Ammon's horn (tissue), 1 donor: ENCODE results near the gene MRPL36.
"Not testable (repeated sequence)": the region's sequence is repeated elsewhere in the genome, so short reads cannot be mapped to it uniquely, and the experiment has no call there.

Experiments used
- DNase-seq: peaks from one replicate; pipeline ENCODE4 v3.0.0-alpha.2; 2016; ENCODE audit warnings: low spot score

Gene MRPL36

DNA sequence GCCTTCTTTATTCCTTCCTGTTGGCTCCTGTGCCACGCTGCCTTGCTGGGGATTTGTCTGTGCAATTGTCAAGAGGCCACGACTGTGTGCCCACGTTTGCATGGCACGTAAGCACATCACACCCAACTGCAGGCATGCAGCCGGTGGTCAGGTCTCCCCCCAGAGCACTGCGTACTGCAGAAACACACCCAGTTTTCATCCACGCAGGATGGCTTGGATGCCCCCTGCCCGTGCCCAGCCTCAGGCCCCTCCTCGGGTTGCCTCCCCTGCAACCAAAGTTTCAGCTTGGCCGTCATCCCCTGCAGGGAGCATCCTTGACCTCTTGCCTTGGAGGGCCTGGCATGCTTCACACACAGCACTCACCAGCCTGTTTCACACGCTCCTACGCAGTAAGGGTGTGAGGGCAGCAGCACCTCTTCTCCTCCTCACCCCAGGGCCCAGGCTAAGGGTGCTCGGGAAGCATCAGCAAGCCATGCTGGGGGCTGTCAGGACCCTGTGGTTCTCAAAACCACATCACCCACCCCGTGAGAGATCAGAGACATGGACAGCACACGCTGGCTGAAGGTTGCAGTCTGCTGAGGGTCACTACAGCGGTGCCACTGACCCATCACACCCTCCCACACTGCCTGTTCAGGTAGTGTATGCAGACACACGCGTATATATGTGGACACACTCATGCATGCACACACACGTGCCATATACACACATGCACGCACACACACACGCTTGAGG is 3.1 kb downstream of the MRPL36 start:
- no peak for DNase-seq

DNA sequence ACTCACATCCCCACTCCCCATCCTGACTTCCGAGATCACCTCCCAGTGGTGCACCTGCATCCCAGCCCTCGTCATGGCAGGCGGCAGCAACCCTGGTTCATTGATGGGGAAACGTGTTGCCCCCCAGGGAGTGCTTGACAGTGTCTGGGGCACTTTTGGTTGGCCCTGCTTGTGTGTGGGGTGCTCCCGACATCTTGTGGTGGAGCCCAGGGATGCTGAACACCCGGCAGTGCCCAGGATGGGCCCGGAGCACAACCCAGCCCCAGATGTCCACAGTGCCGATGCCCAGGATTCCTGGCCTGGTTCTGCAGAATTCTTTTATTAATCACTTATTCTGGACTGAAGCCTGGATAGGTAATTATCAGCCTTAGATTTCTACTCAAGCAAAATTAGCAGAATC is 3.7 kb downstream of the MRPL36 start:
- no peak for DNase-seq

DNA sequence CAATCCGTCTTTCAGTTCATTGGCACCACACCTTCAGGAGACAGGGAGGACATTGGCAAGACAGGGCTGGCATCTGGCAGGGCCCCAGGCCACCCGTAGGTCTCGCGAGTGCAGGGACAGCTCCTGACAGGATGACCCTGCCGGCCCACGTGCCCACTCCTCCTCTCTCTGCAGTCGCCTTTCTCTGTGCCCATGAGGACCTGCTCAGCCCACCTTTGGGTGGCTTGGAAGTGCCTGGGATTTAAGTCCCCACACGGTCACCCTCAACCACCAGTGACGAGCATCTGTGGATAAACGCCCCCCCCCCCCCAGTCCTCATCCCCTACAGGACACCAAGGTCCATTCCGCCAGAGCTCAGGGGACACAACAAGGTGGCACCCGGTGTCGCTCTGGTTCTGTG is 4.1 kb downstream of the MRPL36 start:
- DNase-seq: no peak

DNA sequence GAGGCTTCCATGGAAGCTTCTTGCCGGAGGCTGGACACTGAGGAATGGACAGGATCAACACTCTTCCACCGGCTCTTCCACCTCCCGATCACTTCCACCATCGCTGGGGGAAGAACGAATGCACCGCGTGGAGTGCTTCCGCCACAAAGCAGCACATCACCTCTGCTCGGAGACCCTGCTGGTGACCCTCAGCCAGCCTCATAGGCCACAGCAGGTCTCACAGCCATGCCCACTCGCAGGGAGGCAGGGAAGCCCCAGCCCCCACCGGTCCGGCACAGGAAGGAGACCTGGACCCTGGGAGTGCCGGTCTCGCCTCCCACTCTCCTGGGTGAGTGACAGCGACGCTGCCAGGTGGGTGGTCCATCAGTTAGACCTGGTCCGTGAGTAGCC is 4.7 kb downstream of the MRPL36 start:
- no peak for DNase-seq

DNA sequence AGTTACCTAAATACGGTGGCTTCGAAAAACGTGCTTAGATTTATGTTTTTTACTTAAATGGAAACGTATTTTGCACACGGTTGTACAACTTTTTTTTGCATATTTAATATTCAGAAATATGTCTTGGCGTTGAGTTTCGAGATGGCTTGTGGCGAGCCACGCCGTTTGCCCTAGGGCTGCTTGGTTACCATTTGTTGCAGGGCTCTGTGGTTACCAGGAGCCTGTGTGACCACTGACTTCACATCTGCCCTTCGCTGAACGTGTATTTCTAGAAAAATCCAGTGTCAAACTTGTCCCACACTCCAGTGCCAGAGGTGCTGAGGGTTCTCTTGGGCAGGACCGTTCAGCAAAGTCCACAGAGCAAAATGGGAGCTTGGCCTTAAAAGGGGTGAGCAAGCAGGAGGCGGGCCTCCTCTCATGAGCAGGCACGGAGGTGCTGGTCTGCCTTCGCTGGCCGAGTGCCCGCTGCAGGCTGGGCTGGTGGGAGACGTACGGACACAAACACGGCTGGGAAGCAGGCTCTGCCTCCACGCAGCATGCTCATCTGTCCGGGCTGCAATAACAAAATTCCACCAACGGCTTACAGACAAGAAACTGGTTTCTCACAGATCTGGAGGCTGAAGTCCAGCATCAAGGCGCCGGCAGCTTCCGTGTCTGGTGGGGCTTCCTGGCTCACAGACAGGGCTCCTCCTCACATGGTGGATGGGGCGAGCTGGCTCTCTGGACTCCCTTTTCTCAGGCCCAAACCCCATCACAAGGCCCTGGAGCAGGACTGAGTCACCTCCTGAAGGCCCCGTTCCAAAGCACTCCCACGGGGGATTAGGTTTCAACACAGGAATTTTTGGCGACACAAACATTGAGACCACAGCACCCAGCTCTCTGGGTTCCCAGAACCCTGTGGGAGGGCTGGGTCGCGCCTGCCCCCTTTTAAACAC is 5.4 kb downstream of the MRPL36 start:
- DNase-seq: no peak

DNA sequence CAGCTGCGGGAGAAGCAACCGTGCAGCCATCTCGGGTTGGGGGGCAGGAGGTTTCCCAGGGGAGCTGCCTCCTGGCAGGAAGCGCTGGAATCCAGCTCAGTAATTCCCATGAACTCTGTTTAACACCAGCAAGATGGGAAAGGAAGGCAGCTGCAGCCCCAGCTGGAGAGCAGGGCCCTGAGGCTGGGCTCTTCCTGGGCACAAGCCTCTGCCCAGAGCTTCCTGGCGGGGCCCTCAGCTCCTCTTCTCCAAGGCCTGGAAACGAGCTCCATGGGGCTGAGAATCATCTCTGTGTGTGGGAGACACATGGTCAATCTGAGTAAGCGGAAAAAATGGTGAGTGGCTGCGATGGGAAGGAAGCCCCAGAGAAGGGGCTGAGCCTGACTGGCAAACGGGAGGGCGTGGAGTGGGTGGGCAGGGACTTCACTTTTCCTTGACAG is 6.3 kb downstream of the MRPL36 start:
- no peak for DNase-seq

DNA sequence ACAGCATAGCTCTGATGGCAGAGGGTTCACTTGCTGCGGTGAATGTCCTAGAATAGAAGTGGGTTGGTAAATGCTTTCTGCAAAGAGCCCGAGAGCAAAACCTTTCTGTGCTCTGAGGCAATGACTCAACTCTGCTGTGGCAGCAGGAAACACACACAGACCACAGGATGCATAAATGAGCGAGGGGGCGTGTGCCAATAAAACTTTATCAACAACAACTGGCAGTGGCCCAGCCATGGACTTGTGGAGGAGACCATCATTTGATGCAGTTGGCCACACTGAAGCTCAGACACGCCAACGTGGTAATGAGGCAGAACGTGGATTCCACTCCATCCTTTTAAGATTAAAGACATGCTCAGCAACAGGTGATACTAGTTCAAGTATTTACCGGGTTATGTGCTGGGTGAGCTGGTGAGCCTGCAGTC is 6.8 kb downstream of the MRPL36 start:
- no peak for DNase-seq

DNA sequence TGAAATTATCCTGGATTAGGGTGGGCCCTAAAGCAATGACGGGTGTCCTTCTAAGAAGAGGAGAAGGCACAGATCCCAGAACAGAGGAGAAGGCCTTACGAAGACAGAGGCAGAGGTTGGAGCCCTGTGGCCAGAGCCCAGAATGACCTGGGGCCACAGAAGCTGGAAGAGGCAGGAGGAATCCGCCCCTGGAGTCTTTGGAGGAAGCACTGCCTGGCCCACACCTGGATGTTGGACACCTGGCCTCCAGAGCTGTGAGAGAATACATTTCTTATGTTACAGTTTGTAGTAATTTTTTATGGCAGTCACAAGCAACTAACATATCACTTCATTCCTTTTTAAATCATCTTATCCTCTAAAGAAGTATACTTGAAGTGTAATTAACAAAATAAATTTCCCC is 8.5 kb downstream of the MRPL36 start:
- DNase-seq: no peak

DNA sequence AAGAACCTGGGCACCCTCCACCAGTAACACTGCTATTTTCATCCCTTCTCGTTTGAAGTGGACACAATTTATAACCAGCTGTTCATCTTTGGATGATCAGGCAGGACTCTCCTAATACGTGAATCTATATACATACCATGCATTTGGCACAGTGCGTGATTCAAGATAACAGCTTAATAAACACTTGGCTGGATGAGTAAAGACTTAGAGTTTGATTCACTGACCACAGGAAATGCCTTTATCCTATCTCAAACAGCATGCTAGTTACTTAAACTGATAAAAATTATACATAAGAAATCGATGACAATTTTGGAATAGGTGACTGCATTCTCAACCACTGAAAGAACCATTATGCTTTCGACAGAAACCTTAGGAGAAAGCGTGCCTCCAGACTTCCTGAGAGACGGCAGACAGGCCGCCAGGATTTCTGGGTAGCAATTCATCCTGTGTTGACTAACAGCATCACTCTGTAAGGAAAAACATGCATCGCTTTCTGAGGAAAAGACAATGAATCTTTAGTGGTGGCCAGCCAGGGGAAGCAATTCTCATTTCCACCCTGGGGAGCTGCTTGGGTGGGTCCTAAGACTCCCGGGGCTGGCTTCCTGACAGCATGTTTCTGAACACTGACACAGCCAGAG is 9.7 kb downstream of the MRPL36 start:
- DNase-seq: no peak

DNA sequence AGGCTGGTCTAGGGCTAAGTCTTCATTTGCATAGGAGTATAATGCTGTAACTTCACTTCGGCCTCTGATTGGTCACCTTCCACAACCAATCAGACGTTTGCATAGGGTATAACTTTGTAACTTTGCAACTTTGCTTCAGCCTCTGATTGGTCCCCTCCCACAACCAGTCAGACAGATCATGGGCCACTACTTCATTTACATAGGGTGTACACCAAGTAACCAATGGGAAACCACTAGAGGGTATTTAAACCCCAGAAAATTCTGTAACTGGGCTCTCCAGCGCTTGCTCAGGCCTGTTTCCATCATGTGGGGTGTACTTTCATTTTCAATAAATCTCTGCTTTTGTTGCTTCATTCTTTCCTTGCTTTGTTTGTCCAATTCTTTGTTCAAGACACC is 10.2 kb downstream of the MRPL36 start:
- not testable (repeated sequence) for DNase-seq

DNA sequence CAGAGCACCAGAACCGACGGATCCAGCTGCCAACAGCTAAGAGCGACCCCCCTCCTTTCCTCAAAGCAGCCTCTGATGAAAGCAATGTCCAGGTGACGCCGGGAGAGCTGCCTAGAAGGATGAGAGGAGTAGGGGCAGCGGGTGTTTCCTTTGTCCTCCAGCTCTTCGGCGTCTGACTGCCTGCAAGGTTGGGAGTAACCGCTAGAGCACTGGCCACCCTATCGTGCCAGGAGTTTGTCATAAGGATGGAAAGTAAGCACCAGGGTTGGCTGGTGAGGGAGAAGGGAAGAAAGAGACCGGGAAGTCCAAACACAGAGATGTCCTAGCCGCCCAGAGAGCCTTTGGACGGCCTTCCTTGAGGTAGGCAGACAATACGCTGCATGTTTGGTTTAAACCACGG is 10.8 kb downstream of the MRPL36 start:
- DNase-seq: no peak

DNA sequence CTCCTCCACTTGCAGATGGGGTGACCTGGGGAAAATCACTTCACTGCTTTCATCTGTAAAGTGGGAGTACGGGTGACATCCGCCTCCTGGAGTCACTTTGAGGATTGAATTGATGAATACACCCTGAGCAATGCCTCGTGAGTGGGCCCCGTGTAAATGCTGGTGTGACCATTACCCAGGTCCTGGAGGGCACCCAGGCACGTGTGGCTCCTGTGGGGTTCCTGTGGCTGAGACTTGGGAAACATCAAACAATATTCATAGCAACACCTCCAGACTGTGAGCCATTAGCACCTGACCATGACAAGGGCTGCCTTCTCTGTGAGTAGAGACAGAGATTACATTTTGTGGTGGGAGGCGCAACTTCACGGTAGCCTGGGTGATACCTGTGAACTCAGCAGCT is 11.4 kb downstream of the MRPL36 start:
- no peak for DNase-seq

DNA sequence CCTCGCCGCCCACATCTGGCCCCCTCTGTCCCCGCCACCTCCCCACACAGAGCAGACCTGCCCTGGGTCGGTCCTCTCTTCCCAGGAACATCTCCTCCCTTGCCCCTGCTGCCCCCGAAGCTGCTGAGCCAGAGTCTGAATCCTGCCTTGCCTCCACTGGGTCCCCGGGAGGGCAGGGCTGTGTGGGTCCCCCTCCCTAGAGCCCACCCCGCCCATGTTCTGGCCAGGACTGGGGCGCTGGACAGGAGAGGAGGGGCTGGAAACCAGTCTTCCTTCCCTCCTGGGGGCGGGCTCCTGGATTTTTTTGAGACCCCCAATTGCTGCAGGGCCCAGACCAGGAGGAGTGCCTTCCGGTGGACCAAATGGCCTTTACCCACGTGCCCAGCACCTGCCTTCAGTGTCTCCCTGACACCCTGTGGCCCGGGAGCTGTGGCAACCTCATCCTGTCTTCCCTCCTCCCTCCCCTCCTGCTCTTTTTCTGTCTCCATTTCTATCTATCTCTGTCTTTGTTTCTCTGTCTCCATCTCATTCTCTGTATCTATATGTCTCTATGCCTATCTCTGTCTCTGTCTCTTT is 12.1 kb downstream of the MRPL36 start:
- no peak for DNase-seq

DNA sequence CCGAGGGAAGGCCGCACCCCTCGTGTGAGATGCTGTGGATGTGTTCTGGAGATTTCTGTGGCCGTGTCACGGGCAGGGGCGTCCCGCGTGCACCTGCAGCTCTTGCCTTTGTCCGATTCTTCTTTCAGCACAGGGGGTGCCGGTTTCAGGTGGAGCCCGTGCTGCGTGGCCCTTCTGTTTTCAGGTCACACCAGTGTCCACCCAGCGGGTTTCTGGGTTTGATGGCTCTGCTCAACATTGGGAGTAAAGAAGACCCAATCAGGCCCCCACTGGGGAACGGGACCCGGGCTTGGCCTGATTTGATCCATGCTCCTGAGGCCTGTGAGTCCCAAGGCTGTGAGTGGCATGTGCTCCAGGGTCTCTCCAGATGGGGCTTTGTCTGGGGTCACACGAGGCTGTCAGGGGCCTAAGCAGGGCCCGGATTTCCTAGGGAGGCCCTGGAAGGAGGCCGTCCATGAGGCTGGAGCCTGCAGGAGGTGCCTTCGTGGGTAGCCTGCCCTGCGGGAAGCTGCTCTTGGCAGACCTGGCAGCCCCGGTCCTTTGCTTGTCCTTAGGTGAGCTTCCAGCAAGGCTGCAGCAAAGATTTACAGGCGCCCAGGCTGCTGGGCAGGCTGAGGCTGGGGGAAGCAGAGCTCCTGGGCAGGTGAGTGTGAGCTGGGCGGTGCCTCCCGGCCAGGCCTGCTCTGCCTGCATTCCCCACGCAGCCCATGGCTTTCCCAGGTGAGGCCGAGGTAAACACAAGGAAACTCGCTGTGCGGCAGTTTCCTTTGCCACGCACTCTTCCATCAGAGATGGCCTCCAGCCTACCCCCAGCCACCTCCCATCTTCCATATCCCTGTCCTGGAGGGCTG is 12.8 kb downstream of the MRPL36 start:
- no peak for DNase-seq

DNA sequence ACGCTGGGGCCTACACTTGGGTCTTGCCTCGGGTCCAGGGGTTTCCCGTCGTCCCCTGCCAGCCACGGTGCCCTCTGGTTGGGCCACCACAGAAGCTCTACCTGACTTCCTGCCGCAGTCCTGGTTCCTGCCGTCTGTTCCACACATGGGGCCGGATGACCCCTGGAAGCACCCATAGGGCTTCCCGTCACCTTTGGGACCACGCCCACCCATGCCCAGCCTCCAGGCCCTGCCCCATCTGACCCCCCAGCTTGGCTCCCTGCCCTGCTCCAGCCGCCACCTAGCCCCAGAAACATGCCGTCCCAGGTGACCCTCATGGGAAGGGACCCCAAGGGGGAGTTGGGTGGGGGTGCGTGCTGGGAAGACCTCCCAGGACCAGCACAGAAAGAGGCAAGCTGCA is 13.7 kb downstream of the MRPL36 start:
- DNase-seq: no peak

DNA sequence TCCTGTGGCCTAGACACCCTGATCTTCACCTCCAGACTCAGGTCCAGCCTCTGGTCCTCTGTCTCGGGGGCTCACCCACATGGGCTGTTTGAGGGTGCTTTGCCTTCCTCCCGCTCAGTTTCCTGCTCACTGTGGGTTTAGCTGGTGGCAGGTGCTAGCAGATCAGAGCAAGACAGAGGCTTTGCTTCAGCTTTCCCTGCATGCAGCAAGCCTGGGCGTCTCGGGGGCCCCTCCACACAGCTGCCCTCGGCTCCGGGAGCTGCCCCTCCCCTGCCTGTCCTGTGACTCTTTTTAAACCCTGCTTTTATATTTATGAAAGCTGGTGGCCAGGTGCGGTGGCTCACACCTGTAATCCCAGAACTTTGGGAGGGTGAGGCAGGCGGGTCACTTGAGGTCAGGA is 14.6 kb downstream of the MRPL36 start:
- DNase-seq: no peak

DNA sequence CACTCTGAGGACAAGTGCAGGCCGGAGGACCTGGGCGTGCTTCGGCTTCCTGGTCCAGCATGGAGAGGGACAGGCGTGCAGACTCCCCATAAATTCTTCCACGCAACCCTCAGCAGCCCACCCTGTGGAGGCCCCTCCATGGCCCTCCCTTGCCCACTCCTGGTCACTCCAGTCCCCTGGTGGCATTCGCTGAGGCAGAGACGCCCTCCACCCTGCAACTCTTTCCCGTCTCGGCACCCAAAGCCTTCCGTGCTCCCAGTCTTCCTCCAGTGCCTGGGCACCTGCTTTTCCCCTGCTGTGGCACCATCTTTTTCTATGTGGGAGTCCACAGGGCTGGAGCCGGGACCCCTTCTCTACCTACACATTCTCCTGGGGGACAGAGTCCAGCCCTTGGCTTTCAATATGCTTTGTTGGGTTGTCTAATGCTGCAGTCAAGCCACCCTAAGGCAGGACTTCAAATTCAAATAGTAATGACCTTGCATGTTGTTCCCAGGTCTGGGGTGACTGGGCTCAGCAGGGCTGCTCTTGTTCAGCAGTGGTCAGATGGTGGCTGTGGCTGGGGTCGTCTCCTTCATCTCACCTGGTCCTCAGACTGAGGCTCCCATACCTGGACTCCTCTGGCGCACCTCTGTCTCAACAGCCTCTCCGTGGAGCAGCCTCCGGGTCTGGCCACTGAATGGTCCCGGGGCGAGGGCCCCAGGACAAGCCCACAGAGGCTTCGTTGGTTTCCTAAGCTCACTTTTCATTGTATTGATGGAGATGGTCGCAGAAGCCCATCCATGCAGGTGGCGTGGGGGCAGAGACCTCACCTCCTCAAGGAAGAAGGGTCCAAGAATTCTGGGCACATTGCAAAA is 15.2 kb downstream of the MRPL36 start:
- DNase-seq: no peak

DNA sequence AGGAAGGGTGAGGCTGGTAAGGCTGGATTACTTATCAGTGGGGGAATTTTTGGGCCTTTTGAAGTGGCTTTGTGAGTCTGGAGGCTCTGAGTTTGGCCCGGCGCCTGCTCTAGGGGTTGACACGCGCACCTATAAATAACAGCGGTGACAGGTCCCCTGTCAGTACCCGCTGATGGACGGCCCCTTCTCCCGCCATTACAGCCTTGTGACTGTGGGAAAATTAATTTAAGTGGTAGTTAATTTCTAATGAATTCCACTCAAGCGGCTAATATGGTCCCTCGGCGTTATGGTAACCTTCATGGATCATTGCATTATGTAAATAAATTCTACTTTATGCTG is 16.5 kb downstream of the MRPL36 start:
- no peak for DNase-seq

DNA sequence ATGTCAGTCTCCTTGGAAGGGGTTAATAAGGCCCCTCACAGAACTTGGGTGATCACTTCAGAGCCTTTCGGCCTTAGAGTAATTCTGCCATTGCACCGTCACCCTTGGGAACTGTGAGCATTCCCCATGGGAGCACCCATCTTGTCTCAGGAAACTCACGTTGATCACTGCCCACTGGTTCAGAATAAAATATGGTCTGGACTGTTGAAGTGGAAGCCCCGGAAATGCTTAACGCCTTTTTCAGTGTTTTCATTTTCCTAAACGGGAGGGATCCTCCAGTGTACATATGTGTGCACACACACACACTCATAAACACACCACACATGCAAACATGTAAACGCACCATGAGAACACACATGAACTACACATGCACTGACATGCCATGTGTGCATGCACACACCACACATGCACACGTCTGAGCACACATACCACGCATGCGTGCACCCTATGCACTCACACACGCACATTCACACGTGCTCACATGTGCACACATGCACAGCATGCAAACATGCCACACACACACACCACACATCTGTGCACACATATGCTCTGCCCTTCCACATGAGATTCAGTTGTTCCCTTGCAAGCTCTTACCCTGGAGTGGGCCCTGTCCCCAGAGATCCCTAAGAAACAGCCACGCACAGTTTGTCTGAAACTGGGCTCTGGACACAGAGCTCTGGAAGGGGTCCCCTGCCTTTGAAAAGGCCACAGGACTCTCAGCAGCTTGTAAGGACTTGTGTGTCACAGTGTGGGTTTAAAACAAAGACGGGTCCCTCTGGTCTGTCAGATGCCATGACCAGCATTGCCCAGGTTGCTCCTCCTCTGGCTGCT is 17.0 kb downstream of the MRPL36 start:
- no peak for DNase-seq
